Ovary (tissue), 3 donors: ENCODE data around the gene LEF1.

ENCODE experiments used
- CTCF ChIP-seq, 3 donors: fragments of 450-650 bp in 2 of 3; fragments of 200-600 bp in 1 of 3; IDR thresholded peaks; one replicate each; pipeline versions ENCODE4 v1.5.1 to v1.8.0; 2016 to 2022; ENCODE audit warnings: antibody characterized with exemption in 3 of 3, mild to moderate bottlenecking in 1 of 3
- POLR2A ChIP-seq: fragments of 450-650 bp; IDR thresholded peaks from one replicate; pipeline ENCODE4 v1.6.1; 2017; ENCODE audit warnings: antibody characterized with exemption, mild to moderate bottlenecking, moderate library complexity
- donor health status: DM: no; HTN: no; CAD: no.

GRCh38 chr4:108209489-108209888, 40.8 kb upstream of the LEF1 start:
- no peak for TF ChIP-seq POLR2A
- no peak for TF ChIP-seq CTCF (IDR thresholded peaks at IDR 0.05)
